GM13977 (cell line): ENCODE results near the gene INTS1.

Experiments
- DNase-seq: peaks from one replicate; pipeline ENCODE4 v3.0.0; 2012; ENCODE audit warnings: low spot score
- CTCF ChIP-seq: IDR thresholded peaks from 2 replicates; pipeline ENCODE4 v1.5.1; 2012; ENCODE audit warnings: mild to moderate bottlenecking, control low read depth; ENCODE audit not compliant: insufficient read depth; ENCODE audit errors: extremely low read depth, missing control alignments
- in situ Hi-C: fragments of 300-500 bp; cut with MboI; formaldehyde crosslinking; loops from one replicate; pipeline ENCODE4 v1.12.0; 2022; ENCODE audit warnings: low sequenced_read_pairs, low pct_unique_long_range_greater_than_20kb, mixed read lengths, inconsistent platforms; ENCODE audit not compliant: unreplicated experiment

The INTS1 gene

DNA sequence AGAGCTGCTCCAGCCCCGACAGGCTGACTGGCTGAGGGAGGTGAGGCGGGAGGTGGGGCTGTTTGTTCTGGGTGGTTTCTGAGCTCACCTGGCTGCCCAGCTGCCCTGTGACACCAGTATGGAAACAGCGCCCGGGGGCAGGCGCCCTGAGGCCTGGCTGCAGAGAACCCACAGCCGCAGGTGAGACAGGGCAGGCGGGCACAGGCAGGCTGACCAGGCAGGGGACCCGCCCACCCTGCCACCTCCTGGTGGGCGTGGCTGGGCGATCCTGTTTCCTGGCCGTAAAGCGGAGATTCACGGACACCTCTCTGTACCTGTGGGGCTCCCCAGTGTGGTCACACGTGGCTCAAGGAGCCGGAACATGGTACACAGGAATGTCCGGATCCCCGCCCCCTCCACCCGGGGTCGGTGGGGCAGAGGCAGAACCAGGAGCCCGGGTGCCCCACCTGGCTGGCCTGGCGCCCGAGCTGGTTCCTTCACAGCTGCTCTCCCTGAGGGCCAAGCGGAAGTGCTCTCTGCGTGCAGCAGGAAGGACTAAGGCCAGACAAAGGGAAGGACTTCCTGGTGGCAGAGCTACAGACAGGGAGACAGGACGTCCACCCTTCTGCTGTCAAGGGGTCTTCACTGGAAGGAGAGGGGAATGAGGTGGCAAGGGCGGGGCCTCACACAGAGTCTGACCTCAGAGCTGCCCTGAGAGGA, 48.8 kb downstream of the INTS1 start:
- in situ Hi-C loops = no loop called here
- no peak for DNase-seq
- no peak for TF ChIP-seq CTCF

DNA sequence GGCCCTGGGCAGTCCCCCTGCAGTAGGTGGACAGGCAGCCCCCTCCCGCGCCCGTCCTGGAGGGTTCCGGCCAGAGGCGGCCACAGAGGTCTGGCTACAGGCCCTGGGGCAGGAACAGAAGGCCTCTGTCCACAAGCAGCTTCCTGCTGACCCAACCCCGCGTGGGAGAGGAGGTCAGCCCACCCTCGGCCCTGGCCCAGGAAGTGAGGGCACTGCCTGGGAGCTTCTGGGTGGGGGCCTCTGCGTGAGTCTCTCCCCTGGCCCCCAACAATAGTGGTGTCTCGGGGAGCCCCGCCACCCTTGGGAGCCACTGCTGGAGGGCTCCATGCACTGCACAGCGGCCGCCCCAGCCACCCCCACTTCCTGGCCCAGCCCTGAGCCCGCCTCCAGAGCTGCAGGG, 49.6 kb downstream of the INTS1 start:
- in situ Hi-C loops = no loop called here
- no peak for DNase-seq
- TF ChIP-seq CTCF = no peak

DNA sequence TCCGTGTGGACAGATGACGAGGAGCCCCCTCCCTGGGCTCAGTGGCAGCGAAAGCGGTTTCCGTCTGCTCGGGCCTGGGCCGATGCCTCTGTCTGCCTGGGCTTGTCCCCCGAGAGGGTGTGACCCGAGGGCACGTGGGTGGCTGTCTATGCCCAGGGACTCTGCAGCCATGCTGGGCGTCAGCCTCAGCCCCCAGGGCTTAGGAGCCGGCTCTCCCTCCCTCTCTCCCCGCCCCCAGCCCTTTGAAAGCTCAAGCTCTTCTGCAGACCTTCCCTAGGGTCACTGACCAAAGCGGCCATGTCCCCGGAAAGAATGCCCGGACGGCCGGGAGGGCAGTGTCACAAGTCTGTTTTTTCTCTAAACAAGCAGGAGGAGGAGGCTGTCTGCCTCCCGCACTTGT, 52.0 kb downstream of the INTS1 start:
- in situ Hi-C loops = no loop called here
- DNase-seq = no peak
- TF ChIP-seq CTCF = no peak

GRCh38 chr7:1450987-1451386, 53.2 kb downstream of the INTS1 start:
- no peak for TF ChIP-seq CTCF

DNA sequence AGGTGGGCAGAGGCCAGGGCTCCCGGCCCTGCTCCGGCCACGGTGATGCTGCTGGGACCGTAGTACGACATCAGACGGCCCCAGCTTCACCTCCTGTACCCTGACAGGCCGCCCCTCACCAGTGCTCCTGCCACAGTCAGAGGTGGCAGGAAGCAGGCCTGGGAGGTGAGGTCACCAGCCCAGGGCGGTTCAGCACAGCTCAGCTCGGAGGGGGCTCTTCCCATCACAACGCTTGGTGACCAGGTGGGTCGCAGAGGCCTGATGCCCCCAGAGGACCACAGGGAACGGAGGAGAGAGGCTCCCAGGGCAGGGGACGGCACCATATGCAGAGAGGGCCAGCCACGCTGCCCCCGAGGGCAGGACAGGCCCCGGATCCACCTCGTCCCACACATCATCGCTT, 53.8 kb downstream of the INTS1 start:
- DNase-seq = no peak
- TF ChIP-seq CTCF = no peak
- in situ Hi-C loops = no loop called here

More at GRCh38 chr7:1450987-1451386, 53.2 kb downstream of the INTS1 start:
- no peak for DNase-seq
- in situ Hi-C loops = no loop called here

- in situ Hi-C loops = no loop called here
Observed at GRCh38 chr7:1449951-1450350, 54.2 kb downstream of the INTS1 start.

More at GRCh38 chr7:1449951-1450350, 54.2 kb downstream of the INTS1 start:
- no peak for TF ChIP-seq CTCF
- no peak for DNase-seq
